NCI-H1436 treated with DMSO at 0.1 percent for 48 hours (cell line): ENCODE data around the gene ZNF423.

Experiments used
- DNase-seq: peaks from one replicate; lab custom pipeline; 2025; lab: John Stamatoyannopoulos, UW

The ZNF423 gene

DNA sequence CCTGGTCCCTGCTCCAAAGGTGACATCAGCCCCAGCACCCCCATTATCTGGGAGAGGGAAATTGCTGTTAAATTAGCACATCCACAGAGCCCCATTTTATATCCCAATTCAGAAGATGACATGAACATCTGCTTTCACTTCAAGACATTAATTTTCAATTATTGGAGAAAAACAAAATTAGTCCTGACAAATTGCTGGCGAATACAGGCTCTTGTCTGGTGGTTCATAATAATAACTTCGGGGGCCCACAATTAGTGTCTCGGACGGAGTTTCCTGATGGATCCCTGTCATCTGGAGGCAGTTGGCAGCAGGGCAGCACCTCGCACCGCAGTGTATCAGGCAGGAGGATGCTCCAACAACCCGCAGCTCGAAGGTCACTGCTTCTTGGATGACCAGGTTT lies 7.4 kb downstream of the ZNF423 start:
- no peak for DNase-seq

DNA sequence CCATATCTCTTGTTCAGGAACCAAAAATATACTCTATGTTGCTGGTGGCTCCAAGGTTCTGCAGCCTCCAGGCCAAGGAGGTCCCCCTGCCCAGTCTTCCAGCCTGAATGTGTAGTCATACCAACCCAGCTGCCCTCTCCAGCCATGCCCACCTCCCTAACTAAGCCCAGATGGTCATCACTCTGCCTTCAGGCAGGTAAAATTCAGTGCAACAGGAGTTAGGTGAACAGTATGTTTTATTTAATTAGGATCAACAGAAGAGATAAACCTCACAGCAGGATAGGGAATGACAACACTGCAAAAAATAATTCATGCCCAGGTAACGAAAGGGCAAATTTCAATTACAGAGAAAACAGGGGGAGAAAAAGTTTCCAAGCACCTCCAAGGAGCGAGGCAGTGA lies 9.1 kb downstream of the ZNF423 start:
- no peak for DNase-seq

DNA sequence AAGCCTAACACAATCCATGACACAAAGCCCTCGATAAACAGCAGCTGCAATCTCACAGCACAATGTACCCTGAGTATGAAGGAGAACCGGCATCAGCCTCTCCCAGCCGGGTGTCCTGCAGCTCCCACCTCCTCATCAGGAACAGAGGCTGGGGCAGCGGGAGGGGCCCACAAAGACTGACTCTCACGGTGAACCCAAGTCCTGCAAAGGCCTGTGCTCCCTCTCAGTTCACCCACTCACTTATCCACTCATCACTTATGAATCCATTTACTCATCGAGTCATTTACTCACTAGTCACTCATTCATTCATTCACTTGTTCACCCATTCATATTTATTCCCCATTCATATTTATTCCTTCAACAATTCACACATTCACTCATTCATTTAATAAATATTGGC lies 11.6 kb downstream of the ZNF423 start:
- no peak for DNase-seq

DNA sequence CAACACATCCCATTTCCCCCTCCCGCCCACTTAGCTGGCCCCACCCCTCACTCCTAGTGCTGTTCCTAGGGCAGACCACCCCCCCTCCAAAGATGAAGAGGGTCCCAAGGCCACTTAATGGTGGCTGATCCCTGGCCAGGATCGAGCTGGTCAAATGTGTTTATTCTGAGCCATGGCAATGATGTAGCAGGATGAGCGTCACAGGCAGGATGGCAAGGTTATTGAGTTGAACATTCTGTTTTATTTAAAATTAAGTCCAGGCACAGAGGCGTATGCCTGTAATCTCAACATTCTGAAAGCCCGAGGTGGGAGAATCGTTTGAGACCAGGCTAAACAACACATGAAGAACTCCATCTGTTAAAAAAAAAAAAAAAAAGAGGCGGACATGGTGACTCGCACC lies 12.2 kb downstream of the ZNF423 start:
- no peak for DNase-seq

DNA sequence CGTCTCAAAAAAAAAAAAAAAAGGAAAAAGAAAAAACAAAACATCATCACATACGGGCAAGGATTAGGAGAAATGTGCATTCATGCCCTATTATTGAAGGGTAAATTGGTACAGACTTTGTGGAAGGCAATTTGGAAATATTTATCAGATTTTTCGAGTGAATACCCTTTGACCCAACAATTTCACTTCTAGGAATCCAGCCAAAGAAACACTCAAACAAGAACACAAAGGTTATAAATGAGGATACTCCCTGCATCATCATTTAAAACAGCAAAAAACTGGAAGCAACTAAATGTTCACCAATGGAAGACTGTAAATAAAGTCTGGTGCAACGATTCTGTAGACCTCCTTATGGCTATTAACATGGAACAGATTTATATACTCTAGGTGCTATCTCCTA lies 12.9 kb downstream of the ZNF423 start:
- no peak for DNase-seq

DNA sequence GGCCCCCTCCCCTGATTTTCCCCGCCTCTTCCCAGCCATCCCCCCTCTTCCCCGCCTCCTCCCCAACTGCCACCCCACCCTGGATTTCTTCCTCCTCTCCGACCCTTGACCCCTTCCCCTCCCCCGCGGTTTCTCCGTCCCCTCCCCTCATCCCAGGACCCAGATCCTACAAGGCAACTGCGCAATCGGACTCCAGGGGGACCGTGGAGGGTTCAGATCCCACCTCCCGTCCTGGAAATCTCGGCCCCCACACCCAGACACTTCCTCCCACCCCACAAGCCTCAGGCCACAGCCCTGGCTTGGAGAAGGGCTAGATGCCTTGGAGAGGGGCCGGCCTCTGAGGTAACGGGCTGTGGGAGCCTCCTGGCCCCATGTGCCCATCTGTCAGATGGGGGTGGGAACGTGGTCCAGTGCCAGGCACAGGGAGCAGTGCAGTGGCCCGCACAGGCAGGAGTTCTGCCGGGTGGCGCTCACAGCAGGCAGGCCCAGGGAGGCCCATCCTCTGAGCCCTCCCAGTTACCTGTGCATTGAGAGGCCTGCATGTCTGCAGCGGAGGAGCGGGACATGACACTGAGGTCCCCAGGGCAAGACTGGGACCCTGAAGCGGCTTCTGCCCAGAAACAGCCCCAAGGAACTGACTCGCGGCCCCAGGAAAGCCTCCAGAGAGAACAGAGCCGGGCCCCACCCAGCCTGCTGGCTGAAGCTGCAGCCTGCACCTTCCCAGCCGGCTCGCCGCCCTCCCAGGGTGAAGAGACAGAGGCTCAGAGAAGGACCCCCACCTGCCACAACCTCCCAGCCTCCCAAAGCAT lies 16.7 kb downstream of the ZNF423 start:
- DNase-seq = no peak

DNA sequence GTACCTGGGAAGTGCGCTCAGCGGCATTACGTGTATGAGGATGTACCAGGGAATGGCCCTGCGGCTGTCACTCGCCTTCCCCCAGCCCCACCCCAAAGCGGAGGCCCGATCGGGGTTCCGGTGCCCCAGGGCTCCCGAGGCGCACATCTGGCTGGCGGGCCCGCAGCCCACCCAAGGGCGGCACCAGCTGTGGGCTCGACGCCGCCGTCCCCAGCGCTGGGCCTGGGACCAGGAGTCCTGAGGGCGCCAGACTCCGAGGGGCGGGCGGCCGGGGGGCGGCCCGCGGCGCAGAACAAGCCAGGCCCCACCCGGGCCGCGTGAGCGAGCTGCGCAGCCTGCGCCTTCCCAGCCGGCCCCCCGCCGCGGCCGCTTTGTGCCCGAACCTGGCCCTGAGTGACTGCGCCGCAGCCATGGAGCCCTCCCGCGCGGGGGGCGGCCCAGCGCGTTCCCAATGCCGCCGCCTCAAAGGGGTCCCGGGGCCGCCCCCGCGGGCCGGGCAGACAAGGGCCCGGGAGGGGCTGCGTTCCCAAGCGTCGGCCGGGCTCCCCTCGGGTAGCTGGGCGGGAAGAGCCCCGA lies 17.4 kb downstream of the ZNF423 start:
- DNase-seq = no peak

DNA sequence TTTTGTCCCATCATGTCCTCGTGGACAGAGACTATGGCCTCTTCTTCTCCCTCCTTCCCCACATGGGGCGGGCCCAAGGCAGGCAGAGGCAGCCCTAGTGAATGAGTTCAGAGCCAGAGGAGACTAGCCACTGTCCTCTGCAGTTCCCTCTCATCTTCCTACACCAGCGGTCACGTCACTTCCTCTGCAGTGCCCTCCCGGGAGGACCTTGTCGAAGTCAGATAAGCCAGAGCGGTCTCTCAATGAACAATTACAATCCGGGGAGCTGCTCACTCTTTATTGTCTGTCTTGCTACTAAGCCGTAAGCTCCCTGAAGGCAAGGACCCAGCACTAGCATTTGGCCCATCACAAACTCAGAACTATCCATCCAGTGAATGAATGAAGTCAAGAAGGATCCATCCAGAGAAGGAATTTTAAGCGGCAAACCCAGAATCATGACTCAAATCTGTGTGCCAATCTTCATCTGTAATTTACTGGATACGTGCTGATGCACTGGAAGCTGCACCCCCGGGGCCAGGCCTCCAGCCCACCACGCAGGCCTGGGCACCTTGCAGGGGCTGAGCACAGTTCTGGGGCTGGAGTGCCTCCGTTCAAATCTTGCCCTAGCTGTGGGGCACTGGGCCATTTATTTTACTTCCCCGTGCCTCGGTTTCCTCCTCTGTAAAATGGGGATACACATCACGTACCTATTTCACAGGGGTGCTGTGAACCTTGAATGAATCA lies 18.1 kb downstream of the ZNF423 start:
- no peak for DNase-seq

DNA sequence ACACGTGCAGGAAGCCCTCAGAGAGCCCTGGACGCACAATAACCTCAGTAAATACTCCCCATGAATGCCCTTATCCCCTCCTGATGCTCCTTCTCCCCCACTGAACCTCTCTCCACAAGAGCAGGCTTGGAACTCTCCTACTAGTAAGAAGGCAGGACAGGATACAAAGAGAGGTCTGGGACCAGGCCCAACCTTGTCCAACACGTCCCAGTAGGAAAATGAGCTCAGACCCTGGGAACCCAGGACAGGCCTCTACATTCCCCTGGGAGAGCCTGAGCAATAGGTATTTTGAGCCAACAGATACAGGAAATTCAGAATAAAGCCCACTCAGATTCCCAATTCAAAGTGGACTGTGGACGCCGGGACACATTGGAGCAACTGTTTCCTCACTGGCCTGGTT lies 19.2 kb downstream of the ZNF423 start:
- DNase-seq = no peak

DNA sequence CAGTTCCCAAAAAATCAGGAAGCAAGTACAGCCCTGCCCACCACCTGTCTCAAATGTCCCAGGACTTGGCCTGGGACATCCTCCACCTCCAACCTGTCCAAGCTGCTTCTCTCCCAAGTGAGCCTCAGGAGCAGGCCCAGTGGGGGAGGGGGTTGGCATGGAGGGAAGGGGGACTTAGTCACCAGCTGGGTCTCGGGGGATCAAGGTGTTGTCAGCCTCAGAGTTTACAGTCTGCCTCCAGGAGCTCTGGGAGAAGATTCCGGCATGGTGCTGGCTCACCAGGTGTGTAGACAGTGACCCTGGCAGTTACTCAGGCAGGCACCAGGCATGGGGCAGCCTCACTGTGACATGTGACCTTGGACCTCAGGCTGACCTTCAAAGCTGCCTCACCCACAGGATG lies 19.7 kb downstream of the ZNF423 start:
- no peak for DNase-seq

DNA sequence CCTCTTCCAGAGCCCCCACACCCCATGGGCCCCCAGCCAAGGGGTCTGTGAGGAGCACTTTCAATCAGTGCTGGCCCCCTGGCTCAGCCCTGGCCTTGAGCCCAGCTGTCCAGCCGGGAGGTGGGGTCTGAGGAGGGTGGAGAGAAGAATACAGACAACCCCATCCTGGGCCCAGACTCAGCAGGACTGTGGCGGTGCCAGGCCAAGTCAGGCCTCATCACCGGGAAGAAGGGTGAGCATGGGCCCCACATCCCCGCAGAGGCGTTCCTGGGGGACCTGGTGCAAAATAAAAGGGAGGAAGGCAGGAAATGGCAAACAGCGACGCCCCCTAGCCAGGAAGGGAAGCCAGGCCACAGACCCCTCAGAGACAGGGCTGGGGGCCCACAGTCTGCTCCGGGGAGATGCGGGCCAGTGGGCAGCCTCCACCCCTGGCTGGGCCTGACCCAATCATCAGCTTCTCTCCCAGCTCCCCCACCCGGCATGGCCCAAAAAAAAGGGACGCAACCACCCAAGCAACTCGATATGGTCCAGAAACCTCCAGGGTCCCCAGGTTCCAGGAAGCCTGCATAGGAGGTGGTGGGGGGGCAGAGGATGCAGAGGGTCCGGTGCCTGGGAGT lies 20.6 kb downstream of the ZNF423 start:
- no peak for DNase-seq

DNA sequence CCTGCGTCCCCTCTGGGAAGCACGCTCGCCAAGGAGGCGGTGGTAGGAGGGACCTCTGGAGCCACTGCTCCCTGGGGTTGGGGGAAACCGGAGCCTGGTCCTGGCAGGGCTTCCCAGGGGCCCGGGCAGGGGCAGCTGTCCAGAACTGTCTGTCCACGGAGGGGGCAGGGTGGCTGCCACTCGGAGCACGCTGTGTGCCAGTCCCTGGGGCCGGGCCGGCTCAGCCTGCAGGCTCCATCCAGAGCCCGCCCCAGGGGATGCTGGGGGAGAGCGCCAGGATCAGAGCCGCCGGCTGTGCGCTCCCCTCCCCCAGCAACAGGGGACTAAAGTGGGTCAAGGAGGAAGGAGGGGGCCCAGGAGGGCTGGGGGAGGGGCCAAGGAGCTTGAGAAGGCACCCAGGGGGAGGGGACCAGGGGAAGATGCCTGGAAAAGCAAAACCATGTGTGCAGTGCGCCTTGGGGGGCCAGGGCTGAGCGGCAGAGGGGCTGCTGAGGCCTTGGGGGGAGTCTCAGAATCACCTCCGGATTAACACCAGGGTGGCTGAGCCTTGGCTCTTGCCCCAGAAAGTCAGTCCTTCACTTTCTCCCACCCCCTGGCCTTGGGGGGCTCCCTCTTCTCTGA lies 21.3 kb downstream of the ZNF423 start:
- no peak for DNase-seq

DNA sequence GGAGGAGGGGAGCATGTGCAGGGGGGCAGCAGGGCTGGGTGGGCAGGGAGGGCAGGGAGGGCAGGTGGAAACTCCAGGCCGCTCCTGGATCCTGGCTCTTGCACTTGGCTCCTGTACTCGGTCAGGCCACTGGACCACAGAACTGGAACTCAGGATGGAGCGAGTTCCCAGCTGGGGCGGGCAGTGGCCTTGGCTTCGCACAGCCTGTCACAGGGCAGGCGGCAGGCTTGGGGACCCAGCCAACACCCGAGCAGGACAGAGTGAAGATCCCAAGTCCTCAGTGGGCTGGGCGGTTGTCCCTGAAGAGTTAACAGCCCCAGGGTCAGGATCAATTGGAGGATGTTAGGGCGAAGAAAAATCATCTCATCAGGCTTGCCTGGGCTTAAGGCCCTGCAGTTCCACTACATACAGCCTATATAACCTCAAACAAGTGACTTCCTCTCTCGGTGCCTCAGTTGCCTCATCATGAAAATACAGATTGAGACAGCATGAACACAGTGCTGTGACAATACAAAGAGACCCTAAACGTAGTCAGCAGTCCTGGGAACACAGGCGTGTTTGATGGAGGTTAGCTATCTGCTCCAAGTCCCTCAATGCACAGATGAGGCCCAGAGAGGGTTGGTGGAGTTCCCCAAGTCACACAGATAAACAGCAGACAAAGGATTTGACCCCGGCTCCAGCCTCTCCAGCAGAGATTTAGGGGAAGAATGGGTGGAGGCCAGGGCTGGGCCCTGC lies 21.9 kb downstream of the ZNF423 start:
- no peak for DNase-seq

DNA sequence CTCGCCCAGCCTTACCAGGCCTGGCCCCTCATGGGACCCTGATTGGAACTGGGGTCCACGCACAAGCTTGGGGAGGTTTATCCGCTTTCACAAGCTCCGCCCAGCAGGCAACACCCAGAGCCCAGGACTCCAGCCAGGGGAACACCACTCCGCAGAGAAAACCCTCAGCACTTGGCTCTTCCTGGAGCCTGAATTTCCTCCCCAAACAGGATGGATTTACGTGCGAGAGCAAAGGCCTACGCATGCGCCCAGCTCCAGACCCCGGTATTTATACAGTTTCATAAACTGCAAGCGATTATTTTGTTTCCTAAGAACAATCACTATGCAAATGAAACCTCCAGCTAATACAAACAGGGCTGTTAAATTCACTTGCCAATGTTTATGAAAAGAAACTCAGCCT lies 22.8 kb downstream of the ZNF423 start:
- DNase-seq = no peak

DNA sequence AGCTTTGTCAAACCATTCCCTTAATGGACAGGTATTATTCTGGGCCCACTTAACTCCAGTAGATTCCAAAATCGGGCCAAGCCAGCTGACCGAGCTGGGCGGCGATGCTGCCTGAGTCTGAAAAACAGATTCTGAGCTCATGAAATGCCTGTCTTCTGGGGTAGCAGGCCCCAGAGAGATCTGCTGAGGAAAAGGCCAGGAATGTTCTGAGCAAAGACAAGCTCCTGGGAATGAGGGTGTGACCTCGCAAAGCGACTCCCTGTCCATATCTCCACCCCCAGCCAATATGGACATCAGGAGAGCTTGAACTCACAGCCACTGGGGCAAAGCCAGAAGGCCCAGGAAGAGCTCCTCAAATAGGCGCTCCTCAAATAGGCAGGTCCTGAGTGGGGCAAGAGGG lies 23.7 kb downstream of the ZNF423 start:
- no peak for DNase-seq

DNA sequence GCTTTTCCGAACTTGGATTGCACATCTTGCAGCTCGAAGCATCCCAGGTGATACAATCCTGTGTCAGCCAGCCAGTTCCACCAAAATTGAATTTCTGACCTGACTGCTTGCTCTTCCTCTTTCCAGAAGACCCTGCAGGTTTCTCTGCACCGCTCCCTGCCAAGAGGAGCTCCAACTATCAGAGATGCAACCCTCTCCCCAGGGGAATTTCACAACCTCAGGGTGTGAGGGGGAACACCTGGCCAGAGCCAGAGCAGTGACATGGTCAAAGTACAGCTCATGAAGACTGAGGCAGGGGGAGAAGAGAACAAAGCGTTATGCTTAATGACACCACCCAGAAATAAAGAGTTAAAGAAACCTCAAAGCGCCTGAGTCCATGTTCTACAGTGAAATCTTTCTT lies 25.0 kb downstream of the ZNF423 start:
- no peak for DNase-seq

DNA sequence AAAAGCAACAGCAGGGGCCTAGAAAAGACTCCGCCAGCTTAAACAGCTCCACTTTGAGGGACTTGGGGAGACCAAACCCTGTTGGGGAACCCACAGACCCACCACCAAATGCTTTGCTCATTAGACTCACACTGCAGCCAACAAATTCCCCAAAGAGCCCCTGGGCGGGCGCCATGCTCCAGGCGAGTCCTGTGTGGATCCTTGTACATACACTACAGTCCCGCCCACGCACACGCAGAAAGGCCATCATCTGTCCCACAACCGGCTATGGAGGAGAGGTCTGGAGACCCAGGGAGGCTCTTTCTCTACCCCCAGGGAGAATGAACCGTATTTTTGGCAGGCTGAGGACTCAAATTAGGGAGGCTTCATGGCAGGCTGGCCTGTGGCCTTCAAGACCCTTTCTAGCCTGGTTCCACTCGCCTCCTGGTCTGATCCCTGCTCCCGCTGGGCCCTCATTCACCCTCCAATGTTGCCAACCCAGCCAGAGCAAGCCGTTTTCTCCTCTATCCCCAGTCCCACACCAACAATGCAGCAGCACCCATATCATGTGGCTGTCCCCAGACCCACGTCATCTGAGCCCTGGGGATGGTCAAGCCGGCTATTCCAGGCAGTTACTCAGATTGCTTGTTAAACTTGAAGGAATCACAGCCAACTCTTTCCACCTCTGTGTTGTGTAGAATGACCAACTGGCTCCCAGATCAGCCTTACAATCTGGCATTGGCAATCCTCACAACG lies 27.2 kb downstream of the ZNF423 start:
- no peak for DNase-seq

DNA sequence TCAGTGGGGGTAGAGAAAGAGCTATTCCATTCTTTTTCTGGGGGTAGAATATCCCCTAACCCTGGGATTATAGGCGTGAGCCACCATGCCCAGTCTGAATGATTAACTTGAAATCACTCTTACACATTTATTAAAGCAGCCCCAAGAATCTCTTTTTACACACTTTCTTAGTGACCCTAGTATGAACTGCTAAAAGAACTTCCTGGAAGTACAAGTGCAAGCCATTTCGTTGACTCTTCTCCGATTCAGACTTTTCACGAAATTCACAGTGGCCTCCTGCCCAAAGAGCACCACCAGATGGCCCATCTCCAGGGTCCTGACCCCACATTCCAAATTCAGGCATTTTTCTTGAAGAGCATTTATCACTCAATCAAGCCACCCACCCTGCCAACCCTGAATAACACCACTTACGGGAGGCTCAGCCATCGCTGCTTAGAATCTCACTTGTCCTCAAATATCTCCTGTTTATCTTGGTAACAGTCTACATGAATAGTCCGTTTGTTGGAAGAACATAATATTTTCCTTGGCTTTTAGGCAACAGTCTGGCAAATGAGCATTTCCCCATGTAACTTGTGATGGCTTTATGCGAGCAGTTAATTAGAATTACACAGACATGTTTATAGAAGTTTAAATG lies 28.0 kb downstream of the ZNF423 start:
- no peak for DNase-seq

DNA sequence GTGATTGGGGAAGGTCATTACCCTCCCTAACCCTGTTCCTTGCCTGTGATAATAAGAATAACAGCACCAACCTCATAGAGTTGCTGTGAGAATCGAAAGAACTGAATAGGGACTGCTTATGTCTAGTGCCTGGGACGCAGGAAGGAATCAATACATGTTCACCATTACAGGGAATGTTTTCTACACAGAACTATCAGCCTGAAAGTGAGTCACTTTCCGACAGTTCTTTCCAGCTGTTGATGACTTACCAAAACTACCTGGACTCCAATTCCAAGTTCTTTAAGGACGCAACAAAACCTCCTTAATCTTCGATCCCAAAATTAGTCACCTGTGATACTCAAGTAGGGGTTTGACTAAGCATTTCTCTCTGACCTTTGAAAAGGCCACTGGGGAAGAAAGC lies 29.4 kb downstream of the ZNF423 start:
- DNase-seq = no peak

DNA sequence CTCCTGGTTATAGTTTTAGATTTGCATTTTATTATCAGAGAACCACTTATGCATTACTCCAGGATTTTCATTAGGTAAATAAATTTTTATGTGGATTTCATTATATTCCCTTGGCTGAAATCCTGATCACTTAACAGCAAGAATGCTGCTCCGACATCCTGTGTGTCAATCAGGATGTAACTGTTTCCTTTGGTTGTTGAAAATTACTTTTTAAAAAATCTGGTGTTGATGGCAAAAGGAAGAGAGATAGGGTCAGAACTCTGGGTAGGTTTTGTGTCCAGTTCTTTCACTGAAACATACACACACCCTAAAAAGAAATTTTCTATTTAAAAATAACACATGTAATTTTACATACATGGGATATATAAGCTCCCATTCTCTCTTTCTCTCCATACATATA lies 30.9 kb downstream of the ZNF423 start:
- DNase-seq = no peak

DNA sequence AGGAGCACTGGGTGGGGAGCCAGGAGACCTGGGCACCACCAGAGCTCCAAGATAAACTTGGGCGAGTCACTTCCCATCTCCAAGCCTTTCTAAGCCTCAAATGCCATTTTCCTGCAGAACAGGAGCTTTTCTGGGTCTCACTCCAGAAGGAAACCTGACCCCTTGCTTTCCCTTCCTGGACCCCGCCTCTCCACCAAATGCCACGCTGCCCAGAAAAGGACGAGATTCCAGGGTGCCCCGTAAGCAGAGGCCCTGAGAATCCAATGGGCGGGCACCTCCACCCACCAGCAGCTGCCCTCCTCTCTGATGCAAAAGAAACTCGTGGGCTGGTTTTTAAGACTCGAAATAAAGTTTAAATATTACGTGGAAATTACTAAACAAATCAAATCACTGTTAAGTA lies 31.3 kb downstream of the ZNF423 start:
- DNase-seq = no peak
